NB4 (cell line): ENCODE results near the gene ATP13A4.

Experiments
- CTCF ChIP-seq: IDR thresholded peaks from one replicate; pipeline ENCODE4 v1.5.1; 2012; ENCODE audit warnings: low read depth, low read length
- TF ChIP-seq, protein P1 (sequence below): IDR thresholded peaks from 2 replicates; pipeline ENCODE4 v1.6.1; 2011; ENCODE audit warnings: low read depth, low read length

DNA sequence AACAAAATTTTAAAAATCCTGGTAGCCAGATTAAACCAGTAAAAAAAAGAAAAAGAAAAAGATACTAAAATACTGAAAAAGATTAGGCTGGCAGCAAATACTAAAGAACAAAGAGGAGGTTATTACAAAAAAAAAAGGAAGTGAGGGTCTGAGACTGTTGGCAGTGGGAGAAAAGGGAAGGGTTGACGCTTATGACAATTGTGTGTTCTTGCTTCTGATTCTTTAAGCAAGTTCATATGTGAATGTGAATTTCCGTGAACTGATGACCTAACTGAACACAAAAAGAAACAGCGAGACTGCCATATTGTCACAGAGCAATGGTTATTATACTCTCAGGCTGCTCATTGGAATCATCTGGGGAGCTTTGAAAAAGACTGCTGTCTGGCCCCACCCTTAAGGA lies 56.5 kb downstream of the ATP13A4 start:
- TF ChIP-seq CTCF: no peak
- TF ChIP-seq, protein P1, sequence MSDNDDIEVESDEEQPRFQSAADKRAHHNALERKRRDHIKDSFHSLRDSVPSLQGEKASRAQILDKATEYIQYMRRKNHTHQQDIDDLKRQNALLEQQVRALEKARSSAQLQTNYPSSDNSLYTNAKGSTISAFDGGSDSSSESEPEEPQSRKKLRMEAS: no peak
